ENCODE data around the gene MAP4K5.

Gene MAP4K5

GRCh38 chr14:50397390-50398188, 134.8 kb downstream of the MAP4K5 start:
- no peak for FAIRE-seq

- FAIRE-seq: no peak
Measured at GRCh38 chr14:50396631-50397389, 135.6 kb downstream of the MAP4K5 start, which contains the start of gene CDKL1. Gene CDKL1 (minus strand): TSS chr14:50396881. CDS start chr14:50395868, 1,013 bp downstream.

GRCh38 chr14:50395448-50395847, 136.9 kb downstream of the MAP4K5 start:
- FAIRE-seq: no peak

- FAIRE-seq: no peak
Measured at GRCh38 chr14:50394713-50395112, 137.7 kb downstream of the MAP4K5 start.

- FAIRE-seq: no peak
Measured at GRCh38 chr14:50389668-50390441, 142.5 kb downstream of the MAP4K5 start.

- no peak for FAIRE-seq
Measured at GRCh38 chr14:50388256-50388931, 144.0 kb downstream of the MAP4K5 start.

- FAIRE-seq: no peak
Measured at GRCh38 chr14:50387548-50387947, 144.8 kb downstream of the MAP4K5 start.

- peak; percentile 49 for FAIRE-seq
Measured at GRCh38 chr14:50383618-50384225, 148.6 kb downstream of the MAP4K5 start.

- peak; percentile 27 for FAIRE-seq
Measured at GRCh38 chr14:50381823-50382287, 150.5 kb downstream of the MAP4K5 start.

GRCh38 chr14:50381008-50381407, 151.4 kb downstream of the MAP4K5 start:
- no peak for FAIRE-seq

- no peak for FAIRE-seq
Measured at GRCh38 chr14:50380455-50380854, 151.9 kb downstream of the MAP4K5 start.

GRCh38 chr14:50379563-50379962, 152.8 kb downstream of the MAP4K5 start:
- no peak for FAIRE-seq

GRCh38 chr14:50377550-50378085, 154.8 kb downstream of the MAP4K5 start:
- no peak for FAIRE-seq

- FAIRE-seq: no peak
Measured at GRCh38 chr14:50375760-50376159, 156.6 kb downstream of the MAP4K5 start.

- FAIRE-seq: no peak
Measured at GRCh38 chr14:50373959-50374358, 158.4 kb downstream of the MAP4K5 start.

GRCh38 chr14:50371546-50371945, 160.8 kb downstream of the MAP4K5 start:
- no peak for FAIRE-seq

Data from islet of Langerhans (tissue), 1 donor.